Epithelial cell of prostate (primary cell): ENCODE results near the gene ARAP3.
A peak's percentile ranks its signal among the peaks of the same experiment; 100 is the strongest.

Experiments used
- DNase-seq: peaks from one replicate; pipeline ENCODE4 v3.0.0-alpha.2; 2011; ENCODE audit warnings: low read depth, low spot score
- H3K27ac ChIP-seq: fragments of 450-650 bp; 2 replicates; pipeline ENCODE4 v1.5.1; 2017; ENCODE audit warnings: mild to moderate bottlenecking

ARAP3 gene

GRCh38 chr5:141674747-141675146 is 7.3 kb downstream of the ARAP3 start:
- H3K27ac ChIP-seq, result no peak overlapping the region
- no peak for DNase-seq

- H3K27ac ChIP-seq, result no peak overlapping the region
- DNase-seq, result no peak
These were observed 8.9 kb downstream of the ARAP3 start for GRCh38 chr5:141672841-141673813.

GRCh38 chr5:141672071-141672840 is 9.8 kb downstream of the ARAP3 start:
- H3K27ac ChIP-seq, result no peak overlapping the region
- DNase-seq, result no peak

- no peak for DNase-seq
- no peak overlapping the region for H3K27ac ChIP-seq
These were observed 12.5 kb downstream of the ARAP3 start for GRCh38 chr5:141669520-141669919.

GRCh38 chr5:141668601-141669265 is 13.3 kb downstream of the ARAP3 start:
- H3K27ac ChIP-seq, result no peak overlapping the region
- no peak for DNase-seq

- H3K27ac ChIP-seq, result no peak overlapping the region
- DNase-seq, result no peak
These were observed 15.8 kb downstream of the ARAP3 start for GRCh38 chr5:141665995-141666940.

GRCh38 chr5:141664733-141665461 is 17.1 kb downstream of the ARAP3 start:
- no peak overlapping the region for H3K27ac ChIP-seq
- DNase-seq, result no peak

GRCh38 chr5:141663506-141663905 is 18.5 kb downstream of the ARAP3 start:
- H3K27ac ChIP-seq, result no peak overlapping the region
- no peak for DNase-seq

GRCh38 chr5:141662028-141662427 is 20.0 kb downstream of the ARAP3 start:
- H3K27ac ChIP-seq, result no peak overlapping the region
- DNase-seq, result no peak

- no peak overlapping the region for H3K27ac ChIP-seq
- peak; percentile 53 for DNase-seq
These were observed 24.0 kb downstream of the ARAP3 start for GRCh38 chr5:141657937-141658545.

- DNase-seq, result no peak
These were observed 24.6 kb downstream of the ARAP3 start for GRCh38 chr5:141657404-141657803.

GRCh38 chr5:141656396-141656795 is 25.6 kb downstream of the ARAP3 start:
- no peak for DNase-seq

More at GRCh38 chr5:141657404-141657803, 24.6 kb downstream of the ARAP3 start:
- no peak overlapping the region for H3K27ac ChIP-seq

GRCh38 chr5:141655020-141655419 is 27.0 kb downstream of the ARAP3 start:
- H3K27ac ChIP-seq, result no peak overlapping the region
- DNase-seq, result no peak

More at GRCh38 chr5:141656396-141656795, 25.6 kb downstream of the ARAP3 start:
- H3K27ac ChIP-seq, result no peak overlapping the region

- no peak for DNase-seq
- no peak overlapping the region for H3K27ac ChIP-seq
These were observed 27.7 kb downstream of the ARAP3 start for GRCh38 chr5:141654298-141654697.

GRCh38 chr5:141651728-141652105 is 30.3 kb downstream of the ARAP3 start:
- DNase-seq, result no peak
- peak overlapping the region; percentile 1 for H3K27ac ChIP-seq

- H3K27ac ChIP-seq, result peak within 1 kb of the TSS; percentile 1
- no peak for DNase-seq
These were observed 30.9 kb downstream of the ARAP3 start, which contains the start of gene FCHSD1 for GRCh38 chr5:141650851-141651727. TSS of gene FCHSD1 (minus strand) at chr5:141651418. CDS start at chr5:141651368, 50 bp downstream.

- no peak for DNase-seq
- no peak overlapping the region for H3K27ac ChIP-seq
These were observed 32.1 kb downstream of the ARAP3 start for GRCh38 chr5:141649972-141650371.
